ENCODE results near the gene CA4.

Gene CA4

GRCh38 chr17:60127068-60128064 lies 22.4 kb upstream of the CA4 start:
- no peak overlapping the region for H3K27ac ChIP-seq
- no peaks in the 10 kb centered on the region for H3K4me1 ChIP-seq (ENCODE audit: low read depth, poor library complexity, severe bottlenecking)
- no peaks in the 10 kb centered on the region for H4K20me1 ChIP-seq (ENCODE audit: insufficient read depth)
- TF ChIP-seq, protein P1, sequence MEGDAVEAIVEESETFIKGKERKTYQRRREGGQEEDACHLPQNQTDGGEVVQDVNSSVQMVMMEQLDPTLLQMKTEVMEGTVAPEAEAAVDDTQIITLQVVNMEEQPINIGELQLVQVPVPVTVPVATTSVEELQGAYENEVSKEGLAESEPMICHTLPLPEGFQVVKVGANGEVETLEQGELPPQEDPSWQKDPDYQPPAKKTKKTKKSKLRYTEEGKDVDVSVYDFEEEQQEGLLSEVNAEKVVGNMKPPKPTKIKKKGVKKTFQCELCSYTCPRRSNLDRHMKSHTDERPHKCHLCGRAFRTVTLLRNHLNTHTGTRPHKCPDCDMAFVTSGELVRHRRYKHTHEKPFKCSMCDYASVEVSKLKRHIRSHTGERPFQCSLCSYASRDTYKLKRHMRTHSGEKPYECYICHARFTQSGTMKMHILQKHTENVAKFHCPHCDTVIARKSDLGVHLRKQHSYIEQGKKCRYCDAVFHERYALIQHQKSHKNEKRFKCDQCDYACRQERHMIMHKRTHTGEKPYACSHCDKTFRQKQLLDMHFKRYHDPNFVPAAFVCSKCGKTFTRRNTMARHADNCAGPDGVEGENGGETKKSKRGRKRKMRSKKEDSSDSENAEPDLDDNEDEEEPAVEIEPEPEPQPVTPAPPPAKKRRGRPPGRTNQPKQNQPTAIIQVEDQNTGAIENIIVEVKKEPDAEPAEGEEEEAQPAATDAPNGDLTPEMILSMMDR (conservative IDR thresholded peaks at IDR 0.05; ENCODE audit: low read depth, low read length), result no peak
- H3K79me2 ChIP-seq (ENCODE audit: insufficient read depth, low read depth), result no peaks in the 10 kb centered on the region
- H2AFZ ChIP-seq (ENCODE audit: low read depth), result no peak overlapping the region
- no peak overlapping the region for H3K4me2 ChIP-seq
- H3K36me3 ChIP-seq (ENCODE audit: insufficient read depth), result no peaks in the 10 kb centered on the region
- no peak overlapping the region for H3K9ac ChIP-seq
- H3K27me3 ChIP-seq (ENCODE audit: insufficient read depth, low read depth), result no peaks in the 10 kb centered on the region
- no peak overlapping the region for H3K4me3 ChIP-seq (IDR thresholded peaks at IDR 0.05; ENCODE audit: insufficient read depth, low read depth, low read length)

- Histone ChIP-seq H3K4me2 (no peak overlapping the region), H3K27me3 (ENCODE audit: insufficient read depth, low read depth) (no peaks in the 10 kb centered on the region), H3K79me2 (ENCODE audit: insufficient read depth, low read depth) (no peaks in the 10 kb centered on the region), H3K4me3 (IDR thresholded peaks at IDR 0.05; ENCODE audit: insufficient read depth, low read depth, low read length) (no peak overlapping the region), H3K27ac (no peak overlapping the region), H3K4me1 (ENCODE audit: low read depth, poor library complexity, severe bottlenecking) (no peaks in the 10 kb centered on the region), H4K20me1 (ENCODE audit: insufficient read depth) (no peaks in the 10 kb centered on the region), H2AFZ (ENCODE audit: low read depth) (no peak overlapping the region), H3K9ac (no peak overlapping the region), H3K36me3 (ENCODE audit: insufficient read depth) (no peaks in the 10 kb centered on the region)
- TF ChIP-seq, protein P1 (conservative IDR thresholded peaks at IDR 0.05; ENCODE audit: low read depth, low read length), result no peak
Observed at GRCh38 chr17:60128171-60128859, 21.5 kb upstream of the CA4 start.

GRCh38 chr17:60129164-60129563 lies 20.6 kb upstream of the CA4 start:
- no peaks in the 10 kb centered on the region for H3K27me3 ChIP-seq (ENCODE audit: insufficient read depth, low read depth)
- no peaks in the 10 kb centered on the region for H4K20me1 ChIP-seq (ENCODE audit: insufficient read depth)
- no peak overlapping the region for H3K9ac ChIP-seq
- TF ChIP-seq, protein P1 (conservative IDR thresholded peaks at IDR 0.05; ENCODE audit: low read depth, low read length), result no peak
- H3K27ac ChIP-seq, result no peak overlapping the region
- no peak overlapping the region for H2AFZ ChIP-seq (ENCODE audit: low read depth)
- no peak overlapping the region for H3K4me3 ChIP-seq (IDR thresholded peaks at IDR 0.05; ENCODE audit: insufficient read depth, low read depth, low read length)
- no peaks in the 10 kb centered on the region for H3K79me2 ChIP-seq (ENCODE audit: insufficient read depth, low read depth)
- no peak overlapping the region for H3K4me2 ChIP-seq
- no peaks in the 10 kb centered on the region for H3K4me1 ChIP-seq (ENCODE audit: low read depth, poor library complexity, severe bottlenecking)
- no peaks in the 10 kb centered on the region for H3K36me3 ChIP-seq (ENCODE audit: insufficient read depth)

DNA sequence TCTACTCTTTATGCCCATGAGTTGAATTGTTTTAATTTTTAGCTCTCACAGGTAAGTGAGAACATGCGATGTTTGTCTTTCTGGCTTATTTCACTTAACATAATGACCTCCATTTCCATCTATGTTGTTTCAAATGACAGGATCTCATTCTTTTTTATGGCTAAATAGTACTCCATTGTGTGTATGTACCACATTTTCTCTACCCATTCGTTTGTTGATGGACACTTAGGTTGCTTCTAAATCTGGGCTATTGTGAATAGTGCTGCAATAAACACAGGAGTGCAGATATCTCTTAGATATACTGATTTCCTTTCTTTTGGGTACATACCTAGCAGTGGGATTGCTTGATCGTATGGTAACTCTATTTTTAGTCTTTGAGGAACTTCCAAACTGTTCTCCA lies 19.3 kb upstream of the CA4 start:
- H4K20me1 ChIP-seq (ENCODE audit: insufficient read depth), result no peaks in the 10 kb centered on the region
- H3K27me3 ChIP-seq (ENCODE audit: insufficient read depth, low read depth), result no peaks in the 10 kb centered on the region
- H3K36me3 ChIP-seq (ENCODE audit: insufficient read depth), result no peaks in the 10 kb centered on the region
- H2AFZ ChIP-seq (ENCODE audit: low read depth), result no peak overlapping the region
- H3K79me2 ChIP-seq (ENCODE audit: insufficient read depth, low read depth), result no peaks in the 10 kb centered on the region
- TF ChIP-seq, protein P1 (conservative IDR thresholded peaks at IDR 0.05; ENCODE audit: low read depth, low read length), result no peak
- H3K27ac ChIP-seq, result no peak overlapping the region
- H3K4me2 ChIP-seq, result no peak overlapping the region
- H3K4me1 ChIP-seq (ENCODE audit: low read depth, poor library complexity, severe bottlenecking), result no peaks in the 10 kb centered on the region
- no peak overlapping the region for H3K4me3 ChIP-seq (IDR thresholded peaks at IDR 0.05; ENCODE audit: insufficient read depth, low read depth, low read length)
- no peak overlapping the region for H3K9ac ChIP-seq

Data from KMS-11 (cell line).